ENCODE data around the gene DYRK1A.

DYRK1A gene

DNA sequence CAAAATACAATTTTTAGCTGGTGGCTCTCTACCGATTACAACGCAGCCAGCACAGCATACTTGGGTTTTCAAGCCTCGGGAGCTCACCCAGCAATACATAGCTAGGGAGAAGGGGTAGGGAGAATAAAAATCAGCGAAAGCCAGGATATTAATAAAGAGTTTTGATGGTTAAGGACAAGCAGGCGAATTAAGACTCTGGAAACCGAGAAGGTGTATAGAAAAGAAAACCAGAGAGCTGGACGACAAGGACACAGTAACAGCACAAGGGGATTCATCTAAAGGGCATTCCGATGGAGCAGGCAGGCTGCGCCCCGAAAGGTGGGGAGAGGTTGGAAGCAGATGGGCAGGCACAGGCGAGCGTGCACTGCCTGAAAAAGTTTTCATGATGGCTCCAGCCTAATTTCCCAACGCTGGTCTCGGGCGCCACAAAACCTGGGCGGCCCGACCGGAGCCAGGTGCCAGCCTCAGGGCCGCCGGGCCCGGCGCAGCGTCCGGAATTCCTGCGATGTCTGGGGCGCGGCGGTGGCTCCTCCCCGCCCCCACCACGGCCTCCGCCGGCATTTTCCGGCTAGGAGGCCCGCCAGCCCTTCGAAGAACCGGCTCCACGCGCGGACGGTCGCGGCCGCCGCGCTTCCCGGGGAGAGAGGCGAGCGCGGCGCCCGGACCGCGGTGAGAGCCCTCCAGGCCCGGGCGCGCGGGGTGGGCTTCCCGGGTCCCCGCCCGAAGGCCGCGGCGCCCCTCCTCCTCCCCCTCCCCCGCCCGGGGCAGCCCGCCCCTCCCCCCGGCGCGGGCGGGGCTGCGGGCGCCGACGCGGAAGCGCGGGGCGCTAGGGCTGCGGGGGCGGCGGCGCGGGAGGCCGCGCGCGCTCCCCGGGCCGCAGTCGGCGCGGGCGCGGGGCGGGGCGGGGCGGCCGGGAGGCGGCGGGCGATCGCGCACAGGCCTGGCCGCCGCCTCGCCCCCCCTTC lies 774 bp upstream of the DYRK1A start:
- DNase-seq (ENCODE audit: low read depth in 2 of 2), result peak in 1 of 2 donors; percentile 31

- DNase-seq (ENCODE audit: low read depth in 2 of 2), result peak in 1 of 2 donors; percentile 11
Measured at GRCh38 chr21:37367336-37367702, 746 bp downstream of the DYRK1A start.

DNA sequence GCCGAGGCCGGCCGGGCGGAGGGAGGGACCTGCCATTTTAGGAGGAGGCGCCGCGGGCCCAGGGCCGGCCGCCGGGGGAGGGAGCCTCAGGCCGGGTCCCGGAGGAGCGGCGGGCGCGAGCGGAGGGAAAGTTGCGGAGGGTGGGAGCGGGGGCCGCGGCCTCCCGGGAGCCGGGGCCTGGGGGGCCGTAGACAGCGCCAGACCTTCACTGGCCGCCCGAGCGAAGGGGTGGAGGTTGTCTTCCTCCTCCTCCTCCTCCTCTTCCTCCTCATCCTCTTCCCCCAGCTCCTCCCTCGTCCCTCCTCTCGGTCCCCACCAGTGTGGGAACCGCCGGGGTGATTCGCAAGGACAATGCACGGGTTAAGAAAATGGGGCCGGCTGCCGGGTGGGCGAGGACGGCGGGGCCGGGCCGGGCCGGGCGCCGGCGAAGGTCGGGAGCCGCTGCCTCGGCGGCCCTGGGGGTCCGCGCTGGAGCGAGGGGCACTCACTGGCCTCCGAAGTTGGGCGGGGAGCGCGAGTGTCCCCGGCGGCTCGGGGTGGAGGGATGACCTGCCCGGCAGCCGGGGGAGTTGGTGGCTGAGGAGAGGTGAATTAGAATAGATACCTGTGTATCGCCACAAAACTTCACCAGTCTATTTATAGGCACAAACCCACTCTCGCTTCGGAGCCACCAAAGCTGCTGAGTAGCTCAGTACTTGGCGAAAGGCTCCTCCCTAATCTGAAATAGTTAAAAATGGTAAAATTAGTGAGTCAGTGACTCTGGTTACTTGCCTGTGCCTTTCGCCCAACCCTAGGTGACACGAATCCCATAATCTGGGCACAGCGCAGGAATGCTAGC lies 1.3 kb downstream of the DYRK1A start:
- peak; percentile 3 to 22 for DNase-seq (ENCODE audit: low read depth in 2 of 2)

DNA sequence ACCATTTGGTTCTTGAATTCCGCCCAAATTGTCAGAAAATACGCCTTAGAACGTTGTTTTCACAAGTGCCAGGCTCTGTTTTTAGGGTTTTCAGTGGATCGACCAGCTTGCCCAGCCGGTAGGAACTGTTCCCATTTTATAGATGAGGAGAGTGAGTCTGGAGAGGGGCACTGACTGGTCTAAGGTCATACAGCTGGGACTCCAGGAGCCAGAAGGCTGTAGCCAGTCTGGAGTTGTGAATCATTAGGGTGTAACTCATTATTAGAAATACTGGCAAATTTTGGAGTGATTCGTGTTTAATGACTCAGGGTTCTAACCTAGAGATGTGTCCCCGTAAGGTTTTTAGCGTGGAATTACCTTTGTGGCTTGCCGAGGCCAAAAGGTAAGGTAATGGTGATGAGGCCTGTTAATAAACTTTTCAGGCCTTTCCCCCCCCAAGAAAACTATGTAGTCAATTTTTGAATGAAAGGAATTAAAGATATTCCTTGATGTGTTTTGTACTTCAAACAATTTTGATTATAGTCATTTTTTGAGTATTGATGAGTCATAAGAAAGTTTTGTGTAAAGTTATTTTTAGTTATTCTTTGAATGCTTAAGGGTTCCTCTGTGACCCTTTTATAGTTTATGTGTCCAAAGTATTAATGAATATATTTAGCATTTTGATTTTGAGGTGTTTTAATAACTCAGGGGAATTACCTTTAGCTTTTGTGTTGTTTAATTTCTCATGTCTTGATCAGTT lies 2.1 kb downstream of the DYRK1A start:
- no peak for DNase-seq (ENCODE audit: low read depth in 2 of 2)

DNA sequence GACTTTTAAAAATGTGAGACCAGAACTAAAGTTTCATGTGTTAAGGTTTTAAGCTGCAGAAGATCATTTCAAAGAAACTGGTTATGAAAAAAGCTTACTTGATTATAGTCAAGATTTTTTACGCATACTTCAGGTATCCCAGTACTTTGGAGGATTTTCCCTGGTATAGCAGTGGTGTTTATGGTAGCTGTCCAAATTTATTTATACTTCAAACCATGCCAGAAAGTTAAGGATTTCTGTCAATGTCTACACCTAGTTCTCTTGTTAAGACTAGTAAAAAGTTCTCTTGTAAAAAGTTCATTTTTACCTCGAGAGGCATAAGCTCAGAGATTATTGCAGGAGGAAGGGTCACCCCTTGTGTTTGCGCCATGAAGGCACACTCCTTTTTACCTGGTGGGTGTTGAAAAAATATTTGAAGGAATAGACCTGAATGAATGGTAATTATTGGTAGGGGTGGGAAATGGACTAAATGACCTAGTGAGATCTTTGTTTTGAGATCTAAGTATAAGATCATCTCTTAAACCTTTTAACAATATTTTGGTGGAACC lies 2.8 kb downstream of the DYRK1A start:
- DNase-seq (ENCODE audit: low read depth in 2 of 2), result no peak

DNA sequence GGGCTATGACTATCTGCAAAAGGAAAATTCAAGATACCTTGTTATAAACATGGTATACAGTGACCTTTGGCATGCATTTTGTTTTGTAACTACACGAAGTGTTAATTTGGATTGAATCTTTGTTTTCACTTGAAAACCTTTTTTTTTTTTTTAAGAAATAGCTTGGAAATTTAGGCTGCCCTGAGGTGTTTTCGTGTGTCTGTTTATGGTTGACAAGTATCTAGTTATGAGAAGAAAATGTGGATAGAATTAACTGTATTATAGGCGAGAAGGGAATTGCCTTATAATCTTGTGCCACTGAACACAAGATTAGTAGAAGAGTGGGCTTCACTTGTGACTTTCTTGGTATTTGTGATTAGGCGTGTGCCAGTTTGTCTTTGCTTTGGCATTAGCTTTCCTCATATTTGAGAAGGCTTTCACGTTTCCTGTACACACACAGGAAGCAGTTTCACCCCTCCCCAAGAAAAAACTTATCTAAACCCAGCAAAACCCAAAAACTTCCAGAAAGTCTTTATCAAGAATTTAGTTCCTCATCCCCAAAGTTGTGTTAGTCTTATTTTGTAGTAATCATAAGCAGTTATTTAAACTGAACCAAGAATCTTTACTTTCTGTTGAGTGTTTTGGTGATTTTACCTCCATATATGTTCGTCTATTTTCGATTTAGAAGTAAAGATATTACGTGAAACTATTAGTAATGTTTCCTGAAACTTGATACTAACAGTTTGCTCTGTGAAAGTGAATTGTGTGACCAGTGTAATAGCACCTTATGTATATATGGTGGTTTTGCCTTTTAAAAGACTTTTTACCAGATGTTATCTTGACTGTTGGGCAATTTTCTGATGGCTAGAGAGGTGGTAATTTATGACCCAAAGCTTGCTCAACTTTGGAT lies 3.8 kb downstream of the DYRK1A start:
- DNase-seq (ENCODE audit: low read depth in 2 of 2), result no peak

GRCh38 chr21:37371041-37371397 lies 4.4 kb downstream of the DYRK1A start:
- no peak for DNase-seq (ENCODE audit: low read depth in 2 of 2)

DNA sequence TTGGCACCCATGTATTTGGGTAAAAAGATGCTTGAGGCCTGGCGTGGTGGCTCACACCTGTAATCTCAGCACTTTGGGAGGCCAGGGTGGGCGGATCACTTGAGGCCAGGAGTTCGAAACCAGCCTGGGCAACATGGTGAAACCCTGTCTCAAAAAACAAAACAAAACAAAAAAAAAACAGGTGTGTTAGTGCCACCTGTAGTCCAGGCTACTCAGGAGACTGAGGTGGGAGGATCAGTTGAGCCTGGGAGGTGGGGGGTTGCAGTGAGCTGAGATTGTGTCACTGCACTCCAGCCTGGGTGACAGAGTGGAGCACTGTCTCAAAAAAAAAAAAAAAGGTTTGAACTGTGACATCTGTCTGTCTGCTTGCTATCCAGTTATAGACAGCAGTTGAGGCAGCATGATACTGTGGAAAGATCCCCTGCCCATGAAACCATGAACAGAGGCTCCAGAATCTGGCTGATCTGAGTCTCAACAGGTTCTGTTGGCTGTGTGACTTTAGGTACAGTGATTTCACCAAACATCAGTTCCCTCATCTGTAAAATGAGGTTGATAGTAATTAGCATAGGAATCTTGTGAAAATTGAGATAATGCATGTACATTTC lies 5.7 kb downstream of the DYRK1A start:
- DNase-seq (ENCODE audit: low read depth in 2 of 2), result no peak

DNA sequence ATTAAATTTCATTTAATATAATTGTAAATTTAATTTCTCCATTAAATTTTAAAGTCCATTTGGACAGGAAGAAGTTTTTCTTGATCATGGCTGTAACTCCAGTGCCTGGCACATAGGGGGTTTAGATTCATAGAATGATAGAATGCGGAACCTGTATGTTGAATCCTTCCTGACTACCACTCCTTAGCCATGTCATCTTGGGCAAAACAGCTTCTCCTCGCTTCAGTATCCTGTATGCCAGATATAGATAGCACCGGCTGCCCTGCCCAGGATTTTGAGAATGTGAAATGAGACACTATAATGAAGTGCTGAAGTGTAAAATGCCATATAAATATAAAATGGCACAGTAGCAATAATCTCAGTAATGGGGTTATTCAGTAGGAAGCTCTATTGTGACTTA lies 6.4 kb downstream of the DYRK1A start:
- DNase-seq (ENCODE audit: low read depth in 2 of 2), result no peak

GRCh38 chr21:37373539-37373938 lies 7.0 kb downstream of the DYRK1A start:
- DNase-seq (ENCODE audit: low read depth in 2 of 2), result no peak

DNA sequence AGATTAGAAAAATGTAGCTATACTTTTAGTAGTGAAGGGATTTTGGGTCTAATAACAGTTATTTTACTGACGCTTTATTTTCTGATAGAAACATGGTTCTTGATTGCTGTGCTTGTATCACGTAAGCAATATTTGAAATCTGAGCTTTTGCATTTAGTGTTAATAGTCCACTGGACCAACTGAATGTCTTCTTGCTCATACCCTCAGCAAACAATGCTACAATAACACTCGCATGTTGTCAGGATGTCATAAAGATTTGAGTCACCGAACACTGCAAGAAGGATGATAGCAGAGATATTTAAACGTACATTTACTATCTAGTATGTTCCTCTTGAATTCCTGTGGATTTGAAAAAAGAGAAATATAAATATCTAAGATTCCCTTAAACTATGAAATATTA lies 7.5 kb downstream of the DYRK1A start:
- DNase-seq (ENCODE audit: low read depth in 2 of 2), result no peak

- no peak for DNase-seq (ENCODE audit: low read depth in 2 of 2)
Measured at GRCh38 chr21:37375866-37376574, 9.4 kb downstream of the DYRK1A start.

DNA sequence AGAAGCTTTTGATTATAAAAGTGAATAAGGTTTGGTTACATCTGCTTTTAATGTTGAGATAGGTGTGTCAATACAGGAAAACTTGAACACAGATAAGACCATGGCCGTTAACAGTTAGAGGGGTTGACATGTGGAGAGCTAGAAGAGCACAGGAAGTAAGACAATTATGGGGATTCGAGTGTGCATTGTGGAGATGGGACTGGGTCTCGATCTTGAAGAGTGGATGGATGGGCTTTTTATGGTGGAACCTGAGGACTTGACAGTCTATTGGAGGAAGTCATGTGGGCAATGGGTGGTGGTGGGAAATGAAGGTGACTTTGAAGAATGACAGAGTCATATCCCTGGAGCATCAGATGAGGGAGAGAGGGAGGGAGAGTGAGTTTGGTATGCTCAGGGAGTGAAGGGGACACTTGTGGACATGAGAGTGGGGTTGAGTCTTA lies 12.1 kb downstream of the DYRK1A start:
- no peak for DNase-seq (ENCODE audit: low read depth in 2 of 2)

DNA sequence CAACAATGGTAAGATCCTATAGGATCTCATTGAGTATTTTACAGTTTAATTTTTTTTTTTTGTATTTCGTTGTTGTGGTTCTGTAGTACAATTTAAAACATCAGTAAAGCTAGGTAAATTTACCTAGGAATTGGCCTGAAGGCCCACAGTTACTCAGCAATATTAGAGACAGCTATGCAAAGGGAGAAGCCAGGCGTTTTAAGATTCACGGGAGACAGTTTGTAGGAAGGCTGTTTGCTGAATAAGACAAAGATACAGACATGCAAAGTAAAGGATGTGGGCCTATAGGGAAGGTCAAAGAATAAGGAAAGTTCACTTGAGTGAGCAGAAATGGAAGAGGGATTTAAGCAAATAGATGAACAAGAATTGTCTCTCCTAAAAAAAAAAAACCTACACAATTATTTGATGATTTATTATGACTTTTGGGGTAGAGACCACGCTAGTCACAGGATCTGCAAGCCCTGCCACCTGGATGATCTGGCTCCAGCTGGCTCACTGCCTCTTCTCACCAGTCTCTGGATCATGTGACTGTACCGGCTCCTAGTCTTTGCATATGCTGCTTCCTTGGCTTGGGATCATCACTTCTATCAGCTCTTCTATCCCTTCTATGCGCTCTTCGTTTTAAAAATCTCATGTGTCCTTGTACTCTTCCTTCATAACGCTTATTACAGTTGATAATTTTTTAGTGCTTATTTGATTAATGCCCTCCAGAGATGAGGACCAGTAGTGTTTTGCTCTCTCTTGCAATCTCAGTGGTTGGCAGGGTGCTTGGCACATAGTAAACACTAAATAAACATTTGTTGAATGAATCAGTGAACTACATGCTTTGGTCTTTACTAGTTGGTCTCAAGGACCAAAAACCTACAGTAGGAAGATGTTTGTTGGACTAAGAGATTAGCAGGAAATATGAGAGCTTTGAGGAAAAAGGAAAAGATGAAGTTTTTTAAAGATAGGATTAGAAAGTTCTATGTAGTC lies 14.1 kb downstream of the DYRK1A start:
- no peak for DNase-seq (ENCODE audit: low read depth in 2 of 2)

DNA sequence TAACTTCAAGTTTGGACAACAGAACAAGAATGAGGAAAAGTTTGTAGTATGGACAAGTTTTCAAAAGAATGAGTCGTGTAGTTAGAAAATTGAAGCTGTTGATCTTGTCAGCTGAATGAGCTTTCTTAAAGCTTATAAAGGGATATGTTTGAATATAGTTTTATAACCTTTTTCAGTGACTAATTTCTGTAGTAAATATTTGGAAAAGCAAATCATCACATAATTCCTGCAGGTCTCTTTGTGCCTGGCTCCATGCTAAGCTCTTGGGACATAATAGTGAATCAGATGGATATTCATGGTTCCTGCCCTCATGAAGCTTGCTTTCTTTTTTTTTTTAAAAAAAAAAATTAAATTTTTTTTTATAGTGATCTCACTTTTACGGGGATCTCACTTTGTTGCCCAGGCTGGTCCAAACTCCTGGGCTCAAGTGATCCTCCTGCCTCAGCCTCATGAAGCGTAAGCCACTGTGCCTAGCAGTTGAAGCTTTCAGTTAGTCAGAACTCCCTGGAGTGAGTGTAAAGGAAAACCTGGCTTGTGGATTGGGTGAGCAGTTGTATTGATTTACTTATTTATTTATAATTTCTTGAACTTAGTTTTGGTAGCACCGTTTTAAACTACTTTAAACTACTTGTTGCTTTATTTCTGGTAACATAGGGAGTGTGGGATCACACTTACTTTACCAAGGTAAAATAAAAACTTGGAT lies 15.5 kb downstream of the DYRK1A start:
- no peak for DNase-seq (ENCODE audit: low read depth in 2 of 2)

DNA sequence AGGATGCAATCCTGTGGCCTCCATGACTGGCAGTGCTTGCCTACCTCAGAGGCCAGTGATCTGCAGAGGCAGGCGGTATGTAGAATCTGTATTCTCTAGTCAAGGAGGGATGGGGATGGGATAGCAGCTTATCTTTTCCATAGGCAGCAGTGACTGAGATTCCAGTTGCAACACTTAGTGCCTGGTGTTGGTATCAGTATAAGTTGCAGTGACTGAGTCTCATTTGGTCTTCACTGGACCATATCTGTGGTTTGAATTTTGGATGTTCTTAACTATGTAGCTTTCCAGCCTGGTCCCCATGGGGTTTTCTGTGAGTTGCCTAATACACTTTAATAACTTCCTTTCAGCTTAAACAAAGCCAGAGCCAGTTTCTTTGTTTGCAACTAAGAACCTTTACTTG lies 16.5 kb downstream of the DYRK1A start:
- DNase-seq (ENCODE audit: low read depth in 2 of 2), result no peak

GRCh38 chr21:37383784-37384311 lies 17.3 kb downstream of the DYRK1A start:
- no peak for DNase-seq (ENCODE audit: low read depth in 2 of 2)

DNA sequence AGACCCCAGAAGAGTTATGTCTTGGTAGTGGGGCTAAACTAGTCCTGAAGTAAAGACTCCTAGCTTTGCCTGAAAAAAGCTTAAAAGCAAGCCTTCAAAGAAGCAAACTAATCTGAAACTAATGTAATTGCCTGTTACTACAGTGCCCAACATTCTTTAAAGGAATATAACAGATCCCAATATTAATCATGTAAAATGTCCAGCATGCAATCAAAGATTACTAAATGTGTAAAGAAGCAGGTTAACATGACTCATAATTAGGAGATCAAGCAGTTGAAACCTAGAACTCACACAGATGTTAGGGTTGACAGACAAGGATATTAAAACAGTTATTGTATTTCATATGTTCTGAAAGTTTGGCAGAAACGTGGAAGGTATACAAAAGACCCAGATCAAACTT lies 17.8 kb downstream of the DYRK1A start:
- no peak for DNase-seq (ENCODE audit: low read depth in 2 of 2)

Data from stimulated activated CD8-positive, alpha-beta memory T cell treated with anti-CD3 and anti-CD28 coated beads, Interleukin-15, amount 100 ng/mL, for 48 hours (primary cell).